DOHH2 (cell line): ENCODE data around the gene KRTAP10-6.

ENCODE experiments used
- CTCF ChIP-seq: fragments of 200-600 bp; sonication (generic); IDR thresholded peaks from one replicate; pipeline ENCODE4 v1.5.1; 2014; ENCODE audit warnings: antibody characterized with exemption, mild to moderate bottlenecking, low read depth, low read length; ENCODE audit not compliant: poor library complexity, severe bottlenecking
- EZH2phosphoT487 ChIP-seq: fragments of 200-600 bp; sonication (generic); IDR thresholded peaks from 2 replicates; pipeline ENCODE4 v1.6.1; 2017; ENCODE audit warnings: borderline replicate concordance, mild to moderate bottlenecking, antibody characterized with exemption, low read length, moderate library complexity, mixed read lengths

DNA sequence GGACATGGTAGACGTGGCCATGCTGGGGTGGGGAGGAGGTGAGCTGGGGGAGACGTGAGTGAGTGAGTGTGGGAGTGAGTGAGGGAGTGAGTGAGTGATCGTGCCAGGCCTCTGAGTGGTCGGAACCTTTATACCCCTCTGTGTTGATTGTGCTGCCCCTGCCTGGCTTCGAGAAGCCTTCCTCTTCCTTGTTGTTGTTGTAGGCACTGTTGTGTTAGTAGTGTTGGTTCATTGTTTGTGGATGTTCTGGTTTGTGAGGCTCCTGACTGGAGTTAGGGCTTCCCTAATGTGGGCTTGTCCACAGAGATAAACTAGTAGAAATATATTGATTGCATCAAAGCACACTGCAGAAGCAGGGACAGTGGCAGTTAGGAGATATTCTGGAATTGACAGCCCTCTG lies 33.6 kb downstream of the KRTAP10-6 start, which contains the start of gene KRTAP10-3:
- no peak for TF ChIP-seq CTCF
- TF ChIP-seq EZH2phosphoT487: no peak
